ENCODE measurements around the gene CD93. TPM values are rescaled to one million over a fixed set of nuclear protein-coding genes. Genes with fewer than 3 reads are reported as not detected.

Gene CD93
- total and polyA plus RNA-seq, 2 of the 8 experiments (the other 6 are each of a cell fraction or from before 2014, with no cell fraction given) = under 0.01 to 0.07 TPM

DNA sequence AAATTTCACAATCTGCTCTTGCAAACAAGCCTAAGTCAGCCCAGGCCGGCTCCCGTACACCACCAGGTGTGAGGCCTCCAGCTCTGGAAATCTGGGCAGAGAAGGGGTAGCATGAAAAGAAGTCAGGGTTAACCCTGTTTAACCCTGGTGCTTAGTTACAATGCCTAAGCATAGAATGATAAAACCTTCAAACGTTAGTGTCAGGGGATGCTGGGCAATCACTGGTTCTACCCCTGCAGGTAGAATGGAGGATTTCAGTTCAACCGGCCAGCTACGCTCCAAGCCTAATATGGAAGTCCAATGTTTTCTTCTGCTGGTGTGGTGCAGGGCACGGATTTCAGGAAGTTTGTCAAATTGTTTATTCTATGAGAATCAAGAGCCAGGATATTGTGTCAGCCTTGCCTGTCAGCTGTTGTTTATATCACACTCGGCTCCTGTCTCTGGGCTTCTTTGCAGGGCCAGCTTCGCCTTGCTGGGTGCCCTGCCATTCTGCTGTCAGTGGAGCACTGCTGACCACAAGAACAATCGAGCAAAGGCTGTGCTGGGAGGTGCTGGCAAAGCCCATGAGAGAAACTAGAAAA, 20.2 kb upstream of the CD93 start:
- Histone ChIP-seq H3K14ac (ENCODE audit: insufficient read length) (no peak overlapping the region), H2BK15ac (ENCODE audit: low read length) (no peak overlapping the region), H2AK5ac (ENCODE audit: low read depth, low read length) (no peak overlapping the region), H4K20me1 (replicated peaks in 1 of 2; ENCODE audit: control insufficient read depth in 1 of 2, insufficient read depth in 2 of 2, low read length in 2 of 2) (no peaks in the 10 kb centered on the region), H4K5ac (ENCODE audit: insufficient read length, low read depth, low read length) (no peak overlapping the region), H3K79me1 (ENCODE audit: low read depth, low read length) (no peaks in the 10 kb centered on the region), H2AFZ (ENCODE audit: low read length) (no peak overlapping the region), H3K23ac (ENCODE audit: insufficient read length) (no peak overlapping the region), H4K91ac (replicated peaks; ENCODE audit: insufficient read length, low read length) (no peak overlapping the region), H3K4ac (replicated peaks; ENCODE audit: insufficient read length, low read depth, low read length) (no peak overlapping the region), H2BK5ac (ENCODE audit: low read depth, low read length) (no peak overlapping the region), H3K27ac (ENCODE audit: low read depth, low read length) (no peak overlapping the region), H2BK12ac (ENCODE audit: low read depth, low read length) (no peak overlapping the region), H3K79me2 (ENCODE audit: control insufficient read depth in 1 of 2, insufficient read depth in 2 of 2, low read length in 2 of 2) (no peaks in the 10 kb centered on the region), H3K4me3 (ENCODE audit: extremely low read depth in 1 of 4, insufficient read depth in 2 of 4, low read depth in 3 of 4, low read length in 4 of 4) (no peak overlapping the region), H3K18ac (ENCODE audit: extremely low read depth, low read length) (no peak overlapping the region), H3K27me3 (replicated peaks in 1 of 4; ENCODE audit: control insufficient read depth in 3 of 4, extremely low read depth in 1 of 4, insufficient read depth in 3 of 4, low read length in 3 of 4) (no peaks in the 10 kb centered on the region), H3K56ac (replicated peaks; ENCODE audit: insufficient read length, low read depth, low read length) (no peak overlapping the region), H2BK120ac (replicated peaks; ENCODE audit: low read depth, low read length) (no peak overlapping the region), H3K9me3 (ENCODE audit: insufficient read depth in 2 of 2, low read depth in 1 of 2, low read length in 1 of 2) (no peaks in the 10 kb centered on the region), H3K4me1 (replicated peaks in 1 of 4; ENCODE audit: control insufficient read depth in 3 of 4, insufficient read depth in 4 of 4, low read length in 3 of 4) (no peaks in the 10 kb centered on the region), H2BK20ac (ENCODE audit: low read length) (no peak overlapping the region), H3K4me2 (ENCODE audit: insufficient read depth in 1 of 2, low read depth in 2 of 2, low read length in 2 of 2) (no peak overlapping the region), H3K9ac (replicated peaks in 1 of 4; ENCODE audit: extremely low read depth in 1 of 4, low read depth in 3 of 4, low read length in 3 of 4) (no peak overlapping the region), H4K8ac (ENCODE audit: extremely low read depth, insufficient read depth, low read length) (no peak overlapping the region), H3K23me2 (ENCODE audit: low read depth, low read length) (no peaks in the 10 kb centered on the region), H3K36me3 (ENCODE audit: control insufficient read depth in 2 of 4, insufficient read depth in 4 of 4, low read length in 3 of 4) (no peaks in the 10 kb centered on the region)
- CTCF ChIA-PET (ENCODE audit: partially characterized antibody) = interaction anchor here (0.8 to 3.8 kb wide), 16 partner anchors 11 to 163 kb away, joined by 3 to 21 read pairs (median 5); no protein-coding TSS in a partner anchor
- DNase-seq (ENCODE audit: low read depth in 1 of 2, low spot score in 2 of 2) = no peak
- no peak for FAIRE-seq
- TF ChIP-seq EZH2 (IDR thresholded peaks at IDR 0.05; ENCODE audit: low read depth, low read length, severe bottlenecking) (no peak), HDAC2 (IDR thresholded peaks at IDR 0.05; ENCODE audit: borderline replicate concordance in 1 of 2, low read depth in 2 of 2, low read length in 2 of 2) (no peak), SRF (IDR thresholded peaks at IDR 0.05; ENCODE audit: low read depth, low read length) (peak; percentile 51; the same call in 1 of the 2 replicates)
- TF ChIP-seq, protein P1, sequence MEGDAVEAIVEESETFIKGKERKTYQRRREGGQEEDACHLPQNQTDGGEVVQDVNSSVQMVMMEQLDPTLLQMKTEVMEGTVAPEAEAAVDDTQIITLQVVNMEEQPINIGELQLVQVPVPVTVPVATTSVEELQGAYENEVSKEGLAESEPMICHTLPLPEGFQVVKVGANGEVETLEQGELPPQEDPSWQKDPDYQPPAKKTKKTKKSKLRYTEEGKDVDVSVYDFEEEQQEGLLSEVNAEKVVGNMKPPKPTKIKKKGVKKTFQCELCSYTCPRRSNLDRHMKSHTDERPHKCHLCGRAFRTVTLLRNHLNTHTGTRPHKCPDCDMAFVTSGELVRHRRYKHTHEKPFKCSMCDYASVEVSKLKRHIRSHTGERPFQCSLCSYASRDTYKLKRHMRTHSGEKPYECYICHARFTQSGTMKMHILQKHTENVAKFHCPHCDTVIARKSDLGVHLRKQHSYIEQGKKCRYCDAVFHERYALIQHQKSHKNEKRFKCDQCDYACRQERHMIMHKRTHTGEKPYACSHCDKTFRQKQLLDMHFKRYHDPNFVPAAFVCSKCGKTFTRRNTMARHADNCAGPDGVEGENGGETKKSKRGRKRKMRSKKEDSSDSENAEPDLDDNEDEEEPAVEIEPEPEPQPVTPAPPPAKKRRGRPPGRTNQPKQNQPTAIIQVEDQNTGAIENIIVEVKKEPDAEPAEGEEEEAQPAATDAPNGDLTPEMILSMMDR (IDR thresholded peaks at IDR 0.05; ENCODE audit: control extremely low read depth in 1 of 3, insufficient read depth in 1 of 3, low read depth in 1 of 3, low read length in 3 of 3) = peak in 1 of 3 experiments; percentile 17; a peak in 1 of 4 replicates
- POLR2A ChIA-PET (ENCODE audit: partially characterized antibody) = interaction anchor here (1.2 kb wide), 1 partner anchor 14 kb away, joined by 3 read pairs; no protein-coding TSS in a partner anchor
- 87% methylated on average over 9 of the region's 9 CpGs; no CpG with 5 or more reads in 1 of the 2 experiments for WGBS, 2 experiments (ENCODE audit: extremely low coverage in 1 of 2, insufficient coverage in 1 of 2, insufficient read length in 1 of 2, insufficient replicate concordance in 2 of 2, low coverage in 1 of 2, low lambda C conversion rate in 2 of 2, missing lambda C conversion rate in 1 of 2)

Measured in H1 (cell line).